ENCODE measurements around the gene FCGR3A.
"Not testable (repeated sequence)": the region's sequence is repeated elsewhere in the genome, so short reads cannot be mapped to it uniquely, and the experiment has no call there.

- TF ChIP-seq POLR2AphosphoS5 (IDR thresholded peaks at IDR 0.05; ENCODE audit: low read depth, low read length); GABPA (IDR thresholded peaks at IDR 0.05; ENCODE audit: low read depth); EZH2phosphoT487 (IDR thresholded peaks at IDR 0.05; ENCODE audit: borderline replicate concordance, low read depth); TAF1 (IDR thresholded peaks at IDR 0.05; ENCODE audit: borderline replicate concordance, low read depth, low read length); CHD2 (IDR thresholded peaks at IDR 0.05; ENCODE audit: low read length, partially characterized antibody); RFX5 (IDR thresholded peaks at IDR 0.05; ENCODE audit: low read length); SIN3A (IDR thresholded peaks at IDR 0.05; ENCODE audit: borderline replicate concordance, low read depth, low read length); USF1 (IDR thresholded peaks at IDR 0.05; ENCODE audit: borderline replicate concordance, low read depth); JUND (IDR thresholded peaks at IDR 0.05); NFIC (IDR thresholded peaks at IDR 0.05; ENCODE audit: borderline replicate concordance); TEAD4 (IDR thresholded peaks at IDR 0.05; ENCODE audit: borderline replicate concordance, insufficient read depth): not testable (repeated sequence)
- TF ChIP-seq, protein P1, sequence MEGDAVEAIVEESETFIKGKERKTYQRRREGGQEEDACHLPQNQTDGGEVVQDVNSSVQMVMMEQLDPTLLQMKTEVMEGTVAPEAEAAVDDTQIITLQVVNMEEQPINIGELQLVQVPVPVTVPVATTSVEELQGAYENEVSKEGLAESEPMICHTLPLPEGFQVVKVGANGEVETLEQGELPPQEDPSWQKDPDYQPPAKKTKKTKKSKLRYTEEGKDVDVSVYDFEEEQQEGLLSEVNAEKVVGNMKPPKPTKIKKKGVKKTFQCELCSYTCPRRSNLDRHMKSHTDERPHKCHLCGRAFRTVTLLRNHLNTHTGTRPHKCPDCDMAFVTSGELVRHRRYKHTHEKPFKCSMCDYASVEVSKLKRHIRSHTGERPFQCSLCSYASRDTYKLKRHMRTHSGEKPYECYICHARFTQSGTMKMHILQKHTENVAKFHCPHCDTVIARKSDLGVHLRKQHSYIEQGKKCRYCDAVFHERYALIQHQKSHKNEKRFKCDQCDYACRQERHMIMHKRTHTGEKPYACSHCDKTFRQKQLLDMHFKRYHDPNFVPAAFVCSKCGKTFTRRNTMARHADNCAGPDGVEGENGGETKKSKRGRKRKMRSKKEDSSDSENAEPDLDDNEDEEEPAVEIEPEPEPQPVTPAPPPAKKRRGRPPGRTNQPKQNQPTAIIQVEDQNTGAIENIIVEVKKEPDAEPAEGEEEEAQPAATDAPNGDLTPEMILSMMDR (IDR thresholded peaks at IDR 0.05), result not testable (repeated sequence)
Measured at GRCh38 chr1:161589365-161589764, 39.7 kb upstream of the FCGR3A start.

Data from SK-N-SH (cell line).